Progenitor cell of endocrine pancreas (in vitro differentiated cells): ENCODE measurements around the gene KLHL30. TPM values are rescaled to one million over a fixed set of nuclear protein-coding genes. Genes with fewer than 3 reads are reported as not detected.

Experiments used
- DNase-seq: peaks from one replicate; pipeline ENCODE4 v3.0.0; 2021; ENCODE audit warnings: low spot score; ENCODE audit not compliant: unreplicated experiment
- H3K27ac Mint-ChIP-seq: 2 replicates; pipeline ENCODE4 v1.8.0; 2021; ENCODE audit warnings: mild to moderate bottlenecking, moderate library complexity, mixed read lengths
- H3K27me3 Mint-ChIP-seq: 2 replicates; pipeline ENCODE4 v1.8.0; 2021; ENCODE audit warnings: mixed read lengths
- H3K36me3 Mint-ChIP-seq: 2 replicates; pipeline ENCODE4 v1.8.0; 2022; ENCODE audit warnings: mixed read lengths; ENCODE audit not compliant: insufficient read depth
- H3K4me1 Mint-ChIP-seq: 2 replicates; pipeline ENCODE4 v1.8.0; 2021; ENCODE audit warnings: low read depth, mixed read lengths
- H3K4me3 Mint-ChIP-seq: 2 replicates; pipeline ENCODE4 v1.8.0; 2021; ENCODE audit warnings: low read depth, mild to moderate bottlenecking, moderate library complexity, mixed read lengths
- H3K9me3 Mint-ChIP-seq: 2 replicates; pipeline ENCODE4 v1.8.0; 2021; ENCODE audit warnings: low read depth, mixed read lengths
- total RNA-seq: library from RNA; stranded (reverse); gene quantifications from 2 replicates; pipeline ENCODE4 v1.2.1, GENCODE V29; 2021
- TF ChIP-seq, protein P1 (sequence below): fragments of 200-600 bp; sonication (generic); IDR thresholded peaks from one replicate; pipeline ENCODE4 v1.5.0; 2021; ENCODE audit warnings: antibody characterized with exemption, mild to moderate bottlenecking; ENCODE audit not compliant: unreplicated experiment

The KLHL30 gene
- total RNA-seq, 1 donor from 2014 or later: 0.07 TPM

DNA sequence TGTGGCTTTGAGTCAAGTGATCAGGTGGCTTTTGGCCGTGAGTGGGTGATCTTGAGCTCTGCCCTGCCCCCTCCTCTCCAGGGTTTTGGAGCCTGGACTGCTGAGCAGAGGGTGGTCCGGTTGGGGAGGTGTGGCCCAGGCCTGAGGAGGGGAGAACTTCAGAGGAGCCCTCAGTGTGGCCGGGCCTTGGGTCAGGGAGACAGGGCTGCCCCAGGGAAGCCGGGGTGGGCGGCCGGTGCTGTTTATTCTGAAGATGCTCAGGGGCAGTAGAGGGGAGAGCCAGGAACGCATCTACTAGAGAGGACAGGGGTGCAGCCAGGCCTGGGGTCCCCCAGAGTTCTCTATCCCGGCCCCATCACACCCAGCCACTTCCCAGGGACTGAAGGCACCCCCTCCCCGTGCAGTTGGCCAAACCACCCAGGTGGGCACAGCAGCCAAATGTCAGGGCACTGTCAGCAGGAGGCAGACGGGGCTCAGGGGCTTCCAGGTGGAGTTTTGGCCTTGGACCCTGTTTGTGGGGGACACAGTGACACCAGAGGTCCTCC is 21.3 kb downstream of the KLHL30 start:
- Mint-ChIP-seq H3K4me1 (peaks cover 3% of the 10 kb centered on the region), H3K27ac (no peak overlapping the region), H3K4me3 (peak overlapping the region; percentile 22), H3K9me3 (no peaks in the 10 kb centered on the region), H3K36me3 (no peaks in the 10 kb centered on the region), H3K27me3 (peaks cover 49% of the 10 kb centered on the region)
- no peak for DNase-seq
- TF ChIP-seq, protein P1, sequence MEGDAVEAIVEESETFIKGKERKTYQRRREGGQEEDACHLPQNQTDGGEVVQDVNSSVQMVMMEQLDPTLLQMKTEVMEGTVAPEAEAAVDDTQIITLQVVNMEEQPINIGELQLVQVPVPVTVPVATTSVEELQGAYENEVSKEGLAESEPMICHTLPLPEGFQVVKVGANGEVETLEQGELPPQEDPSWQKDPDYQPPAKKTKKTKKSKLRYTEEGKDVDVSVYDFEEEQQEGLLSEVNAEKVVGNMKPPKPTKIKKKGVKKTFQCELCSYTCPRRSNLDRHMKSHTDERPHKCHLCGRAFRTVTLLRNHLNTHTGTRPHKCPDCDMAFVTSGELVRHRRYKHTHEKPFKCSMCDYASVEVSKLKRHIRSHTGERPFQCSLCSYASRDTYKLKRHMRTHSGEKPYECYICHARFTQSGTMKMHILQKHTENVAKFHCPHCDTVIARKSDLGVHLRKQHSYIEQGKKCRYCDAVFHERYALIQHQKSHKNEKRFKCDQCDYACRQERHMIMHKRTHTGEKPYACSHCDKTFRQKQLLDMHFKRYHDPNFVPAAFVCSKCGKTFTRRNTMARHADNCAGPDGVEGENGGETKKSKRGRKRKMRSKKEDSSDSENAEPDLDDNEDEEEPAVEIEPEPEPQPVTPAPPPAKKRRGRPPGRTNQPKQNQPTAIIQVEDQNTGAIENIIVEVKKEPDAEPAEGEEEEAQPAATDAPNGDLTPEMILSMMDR: no peak

DNA sequence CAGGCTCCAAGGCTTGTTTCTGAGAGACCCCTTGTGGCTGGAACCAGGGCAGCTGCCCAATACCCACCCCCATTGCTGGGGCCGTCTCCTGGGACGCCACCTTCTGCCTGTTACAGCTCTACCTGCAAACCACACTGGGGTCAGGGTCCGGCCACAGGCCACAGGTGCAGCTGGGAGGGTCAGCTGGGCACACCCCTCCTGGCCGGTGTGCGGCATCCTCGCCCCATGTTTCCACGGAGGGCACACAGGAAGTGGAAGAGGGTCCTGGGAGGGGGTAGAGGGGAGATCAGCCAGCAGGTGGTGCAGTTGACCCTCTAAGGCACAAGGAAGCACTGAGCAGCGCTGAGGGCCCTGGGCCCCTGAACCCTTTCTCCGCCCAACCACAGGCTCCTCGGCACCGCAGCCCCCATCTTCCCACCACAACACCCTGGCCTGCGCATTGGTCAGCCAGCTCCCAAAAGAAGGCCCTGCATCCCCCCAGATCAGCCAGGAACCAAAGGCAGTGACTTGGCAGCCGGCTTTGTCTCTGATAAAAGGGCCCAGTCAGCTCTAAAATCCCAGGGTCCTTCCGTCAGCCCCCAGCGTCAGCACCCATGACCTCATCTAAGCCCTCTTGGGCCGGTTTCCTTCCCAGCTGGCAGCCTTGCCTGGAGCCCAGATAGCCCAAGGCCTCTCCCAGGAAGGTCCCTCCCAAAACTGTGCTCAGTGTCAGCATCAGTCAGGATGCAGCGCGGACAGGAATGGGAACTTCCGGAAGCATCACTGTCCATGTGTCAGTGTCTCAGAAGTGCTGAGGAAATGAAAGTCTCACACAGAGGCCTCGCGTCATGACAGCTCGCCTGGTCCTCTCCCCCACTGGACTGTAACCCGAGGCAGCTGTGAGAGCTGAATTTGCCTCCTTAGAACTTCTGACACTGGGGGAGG is 22.0 kb downstream of the KLHL30 start:
- Mint-ChIP-seq H3K27me3 (peaks cover 53% of the 10 kb centered on the region), H3K27ac (no peak overlapping the region), H3K4me3 (no peak overlapping the region), H3K36me3 (peaks cover 5% of the 10 kb centered on the region), H3K4me1 (peaks cover 3% of the 10 kb centered on the region), H3K9me3 (no peaks in the 10 kb centered on the region)
- TF ChIP-seq, protein P1: peak; percentile 38
- DNase-seq: no peak

DNA sequence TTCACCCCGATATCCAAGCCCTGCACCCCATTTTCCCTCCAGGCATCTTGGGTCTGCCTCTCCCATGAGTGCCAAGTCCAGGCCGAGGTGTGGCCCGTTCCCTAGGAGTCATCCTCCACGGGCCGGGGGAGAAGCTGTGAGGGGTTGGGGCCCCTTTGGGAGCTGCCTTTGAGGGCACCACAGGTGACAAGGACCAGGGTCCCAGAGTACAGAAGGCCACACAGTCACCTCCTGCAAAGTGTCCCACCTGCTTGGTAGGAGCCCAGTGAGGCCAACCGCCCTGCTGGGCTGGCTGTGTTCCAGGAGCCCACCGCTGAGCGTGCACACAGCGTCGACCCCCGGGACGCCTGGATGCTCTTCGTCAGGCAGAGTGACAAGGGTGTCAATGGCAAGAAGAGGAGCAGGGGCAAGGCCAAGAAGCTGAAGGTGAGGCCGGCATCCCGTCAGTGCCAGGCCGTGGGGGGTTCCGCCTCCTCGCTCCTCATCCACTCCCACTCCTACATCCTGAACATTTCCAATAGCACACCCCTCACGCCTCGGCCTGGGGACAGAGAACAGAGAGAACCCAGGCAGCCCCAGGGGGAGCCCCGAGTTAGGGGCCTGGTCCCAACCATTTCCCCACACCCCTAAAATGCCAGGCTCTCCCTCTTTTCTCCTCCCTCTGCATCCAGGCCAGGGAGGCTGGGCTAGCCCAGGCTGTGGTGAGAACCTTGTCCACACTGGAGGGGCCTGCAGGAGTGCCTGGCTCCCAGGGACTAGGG is 23.0 kb downstream of the KLHL30 start:
- H3K27me3 Mint-ChIP-seq: peaks cover 57% of the 10 kb centered on the region
- DNase-seq: no peak
- peaks cover 5% of the 10 kb centered on the region for H3K36me3 Mint-ChIP-seq
- TF ChIP-seq, protein P1: no peak
- no peak overlapping the region for H3K27ac Mint-ChIP-seq
- no peaks in the 10 kb centered on the region for H3K9me3 Mint-ChIP-seq
- peaks cover 3% of the 10 kb centered on the region for H3K4me1 Mint-ChIP-seq
- H3K4me3 Mint-ChIP-seq: no peak overlapping the region

DNA sequence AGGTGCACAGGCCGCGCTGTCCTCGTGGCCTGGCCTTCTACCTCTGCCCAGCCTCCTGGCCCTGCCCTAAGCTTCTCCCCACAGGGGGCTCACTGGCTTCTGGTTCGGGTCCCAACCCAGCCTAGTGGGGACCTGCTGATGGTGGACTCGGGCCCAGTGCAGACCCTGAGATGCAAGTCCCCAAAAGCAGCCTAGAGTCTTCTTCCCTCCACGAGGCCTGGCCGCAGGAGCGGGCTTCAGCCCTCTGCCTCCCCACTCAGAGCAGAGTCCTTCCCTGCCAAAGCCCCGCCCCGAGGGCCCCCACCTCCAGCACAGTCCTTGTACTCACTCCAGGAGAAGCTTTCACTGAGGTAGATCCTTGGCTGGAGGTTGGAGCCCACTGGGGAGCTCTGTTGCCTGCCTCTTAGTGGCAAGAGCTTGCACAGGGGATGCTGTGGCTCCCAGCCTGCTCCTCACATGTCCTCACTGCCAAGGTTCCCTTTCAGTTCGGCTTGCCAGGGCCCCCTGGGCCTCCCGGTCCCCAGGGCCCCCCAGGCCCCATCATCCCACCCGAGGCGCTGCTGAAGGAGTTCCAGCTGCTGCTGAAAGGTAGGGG is 23.9 kb downstream of the KLHL30 start:
- DNase-seq: no peak
- H3K27ac Mint-ChIP-seq: no peak overlapping the region
- peaks cover 3% of the 10 kb centered on the region for H3K4me1 Mint-ChIP-seq
- peaks cover 5% of the 10 kb centered on the region for H3K36me3 Mint-ChIP-seq
- TF ChIP-seq, protein P1: no peak
- no peaks in the 10 kb centered on the region for H3K9me3 Mint-ChIP-seq
- peaks cover 54% of the 10 kb centered on the region for H3K27me3 Mint-ChIP-seq
- no peak overlapping the region for H3K4me3 Mint-ChIP-seq
